ENCODE data around the gene FUT8. TPM values are rescaled to one million over a fixed set of nuclear protein-coding genes. Genes with fewer than 3 reads are reported as not detected.

FUT8 gene
- total RNA-seq, 4 donors from 2014 or later = 29.2 to 55.5 (median 41.1) TPM

GRCh38 chr14:65622703-65623102 is 210.2 kb downstream of the FUT8 start:
- intact Hi-C loops (cut with DNase I) = no loop called here
- H3K9me3 ChIP-seq = no peaks in the 10 kb centered on the region
- no peak overlapping the region for H3K4me3 ChIP-seq (replicated peaks in 1 of 3)
- DNase-seq = no peak
- H3K27ac ChIP-seq = no peak overlapping the region
- 91 to 93% methylated on average over 5 of the region's 5 CpGs for whole genome bisulfite sequencing, 2 donors
- H3K36me3 ChIP-seq = no peaks in the 10 kb centered on the region
- TF ChIP-seq POLR2A (IDR thresholded peaks at IDR 0.05) = no peak
- no peak for TF ChIP-seq CTCF (IDR thresholded peaks at IDR 0.05)
- no peaks in the 10 kb centered on the region for H3K4me1 ChIP-seq
- H3K27me3 ChIP-seq = no peaks in the 10 kb centered on the region

- Histone ChIP-seq H3K9me3 (no peaks in the 10 kb centered on the region), H3K4me3 (replicated peaks in 1 of 3) (no peak overlapping the region), H3K4me1 (no peaks in the 10 kb centered on the region), H3K36me3 (no peaks in the 10 kb centered on the region), H3K27me3 (no peaks in the 10 kb centered on the region), H3K27ac (no peak overlapping the region)
- 90 to 100% methylated on average over 1 of the region's 1 CpG for whole genome bisulfite sequencing, 2 donors
- no peak for TF ChIP-seq CTCF (IDR thresholded peaks at IDR 0.05)
- TF ChIP-seq POLR2A (IDR thresholded peaks at IDR 0.05) = no peak
- DNase-seq = no peak
- intact Hi-C loops (cut with DNase I) = no loop called here
These were observed 211.2 kb downstream of the FUT8 start for GRCh38 chr14:65623759-65624158.

GRCh38 chr14:65627315-65627714 is 214.8 kb downstream of the FUT8 start:
- no peak overlapping the region for H3K27ac ChIP-seq
- no peaks in the 10 kb centered on the region for H3K9me3 ChIP-seq
- no peaks in the 10 kb centered on the region for H3K36me3 ChIP-seq
- H3K27me3 ChIP-seq = no peaks in the 10 kb centered on the region
- WGBS, 2 donors = 81 to 88% methylated on average over 4 of the region's 4 CpGs
- DNase-seq = no peak
- TF ChIP-seq CTCF (IDR thresholded peaks at IDR 0.05) (no peak), POLR2A (IDR thresholded peaks at IDR 0.05) (no peak)
- H3K4me3 ChIP-seq (replicated peaks in 1 of 3) = no peak overlapping the region
- no peaks in the 10 kb centered on the region for H3K4me1 ChIP-seq
- intact Hi-C loops (cut with DNase I) = no loop called here

- TF ChIP-seq POLR2A (IDR thresholded peaks at IDR 0.05) (no peak), CTCF (IDR thresholded peaks at IDR 0.05) (no peak)
- intact Hi-C loops (cut with DNase I) = no loop called here
These were observed 216.1 kb downstream of the FUT8 start for GRCh38 chr14:65628664-65629063.

GRCh38 chr14:65631040-65631439 is 218.5 kb downstream of the FUT8 start:
- DNase-seq = no peak
- TF ChIP-seq POLR2A (IDR thresholded peaks at IDR 0.05) (no peak), CTCF (IDR thresholded peaks at IDR 0.05) (no peak)
- Histone ChIP-seq H3K27me3 (no peaks in the 10 kb centered on the region), H3K36me3 (no peaks in the 10 kb centered on the region), H3K4me1 (no peaks in the 10 kb centered on the region), H3K9me3 (no peaks in the 10 kb centered on the region), H3K27ac (no peak overlapping the region), H3K4me3 (replicated peaks in 1 of 3) (no peak overlapping the region)
- 67 to 90% methylated on average over 1 of the region's 1 CpG for WGBS, 2 donors
- intact Hi-C loops (cut with DNase I) = no loop called here

More at GRCh38 chr14:65628664-65629063, 216.1 kb downstream of the FUT8 start:
- no peak overlapping the region for H3K27ac ChIP-seq
- 93 to 95% methylated on average over 1 of the region's 1 CpG for WGBS, 2 donors
- H3K36me3 ChIP-seq = no peaks in the 10 kb centered on the region
- DNase-seq = no peak
- no peaks in the 10 kb centered on the region for H3K9me3 ChIP-seq
- no peaks in the 10 kb centered on the region for H3K27me3 ChIP-seq
- H3K4me1 ChIP-seq = no peaks in the 10 kb centered on the region
- no peak overlapping the region for H3K4me3 ChIP-seq (replicated peaks in 1 of 3)

Data from thyroid gland (tissue), 4 donors.